HG03159 (cell line): ENCODE data around the gene GGNBP2.
"Not testable (repeated sequence)": the region's sequence is repeated elsewhere in the genome, so short reads cannot be mapped to it uniquely, and the experiment has no call there.

Experiments
- ATAC-seq: cut with Tn5 transposase; IDR thresholded peaks from one replicate; pipeline ENCODE4 v1.9.1; 2021; ENCODE audit warnings: mild to moderate bottlenecking, moderate library complexity; ENCODE audit not compliant: unreplicated experiment

The GGNBP2 gene

DNA sequence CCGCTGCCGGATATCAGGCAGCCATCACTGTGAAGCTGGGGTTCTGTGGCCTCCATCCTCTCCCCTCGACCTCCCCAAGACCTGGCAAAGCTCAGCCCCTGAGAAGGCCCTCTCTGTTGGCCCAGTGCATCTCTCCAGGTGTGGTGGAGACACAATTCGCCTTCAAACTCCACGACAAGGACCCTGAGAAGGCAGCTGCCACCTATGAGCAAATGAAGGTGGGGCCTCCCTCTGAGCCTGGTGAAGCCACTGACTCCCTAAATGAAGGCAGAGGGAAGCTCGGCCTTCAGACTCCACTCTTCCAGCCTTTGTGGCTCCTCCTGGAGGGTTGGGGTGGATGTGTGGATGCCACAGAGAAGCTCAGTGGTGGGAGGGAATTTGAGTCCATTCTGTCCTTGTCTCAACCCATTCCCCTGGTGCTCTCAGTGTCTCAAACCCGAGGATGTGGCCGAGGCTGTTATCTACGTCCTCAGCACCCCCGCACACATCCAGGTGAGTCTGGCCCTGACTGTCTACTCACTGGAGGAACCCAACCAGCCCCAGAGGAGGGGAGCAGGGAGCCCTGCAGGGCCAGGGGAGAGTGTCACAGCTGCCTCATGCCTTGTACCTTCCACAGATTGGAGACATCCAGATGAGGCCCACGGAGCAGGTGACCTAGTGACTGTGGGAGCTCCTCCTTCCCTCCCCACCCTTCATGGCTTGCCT lies 55.0 kb downstream of the GGNBP2 start:
- ATAC-seq = no peak

- no peak for ATAC-seq
Observed at GRCh38 chr17:36600465-36600864, 55.7 kb downstream of the GGNBP2 start.

DNA sequence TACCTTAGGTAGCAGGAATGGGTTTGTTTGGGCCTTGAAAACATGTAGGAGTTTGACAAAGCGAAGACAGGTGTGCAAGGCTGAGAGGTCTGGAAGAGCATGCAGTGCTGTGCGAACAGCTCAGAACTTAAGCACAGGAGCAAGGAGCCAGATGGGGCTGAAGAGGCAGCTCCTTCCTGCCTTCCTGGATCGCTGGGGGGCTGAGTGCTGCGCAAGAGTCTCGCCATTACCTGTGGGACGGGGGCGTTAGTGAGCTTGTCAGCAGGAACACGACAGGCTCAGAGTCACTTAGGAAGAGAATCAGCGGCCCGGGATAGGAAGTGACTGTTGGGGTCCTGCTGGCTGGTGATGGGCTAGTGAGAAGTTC lies 56.2 kb downstream of the GGNBP2 start:
- ATAC-seq = peak; percentile 3

- peak; percentile 75 for ATAC-seq
Observed at GRCh38 chr17:36601303-36602029, 56.7 kb downstream of the GGNBP2 start, which contains the start of gene MRM1. Gene MRM1 (plus strand): TSS chr17:36601583. CDS start chr17:36601811, 228 bp downstream.

- peak; percentile 19 for ATAC-seq
Observed at GRCh38 chr17:36602030-36602748, 57.5 kb downstream of the GGNBP2 start.

DNA sequence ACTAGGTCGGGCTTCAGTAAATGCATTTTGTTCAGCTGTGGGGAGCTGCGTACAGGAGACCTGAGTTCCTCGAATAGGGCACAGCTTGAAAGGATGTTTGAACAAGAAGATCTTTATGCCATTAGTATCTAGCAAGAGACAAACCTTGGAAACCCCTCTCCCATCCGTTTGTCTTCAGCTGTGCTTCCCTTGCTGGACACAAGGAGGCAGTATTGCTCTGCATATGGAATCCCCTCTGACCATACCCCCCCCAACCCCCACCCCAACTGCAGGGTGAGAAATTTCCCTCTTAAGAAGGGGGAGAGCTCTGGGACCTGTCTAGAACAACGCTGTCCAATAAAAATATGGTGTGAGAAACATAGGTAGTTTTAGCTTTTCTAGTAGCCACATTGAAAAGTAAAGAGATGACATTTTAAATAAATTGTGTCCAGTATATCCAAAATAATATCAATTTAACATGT lies 58.2 kb downstream of the GGNBP2 start:
- ATAC-seq = no peak

DNA sequence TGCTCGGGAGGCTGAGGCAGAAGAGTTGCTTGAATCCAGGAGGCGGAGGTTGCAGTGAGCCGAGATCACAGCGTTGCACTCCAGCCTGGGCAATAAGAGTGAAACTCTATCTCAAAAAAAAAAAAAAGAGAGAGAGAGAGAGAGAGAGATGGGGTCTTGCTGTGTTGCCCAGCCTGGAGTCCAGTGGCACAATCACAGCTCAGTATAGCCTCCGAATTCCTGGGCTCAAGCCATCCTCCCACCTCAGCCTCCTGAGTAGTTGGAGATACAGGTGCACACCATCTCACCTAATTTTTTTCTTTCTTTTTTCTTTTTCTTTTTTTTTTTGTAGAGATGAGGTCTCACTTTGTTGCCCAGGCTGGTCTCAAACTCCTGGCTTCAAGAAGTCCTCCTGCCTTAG lies 60.3 kb downstream of the GGNBP2 start:
- ATAC-seq = not testable (repeated sequence)

DNA sequence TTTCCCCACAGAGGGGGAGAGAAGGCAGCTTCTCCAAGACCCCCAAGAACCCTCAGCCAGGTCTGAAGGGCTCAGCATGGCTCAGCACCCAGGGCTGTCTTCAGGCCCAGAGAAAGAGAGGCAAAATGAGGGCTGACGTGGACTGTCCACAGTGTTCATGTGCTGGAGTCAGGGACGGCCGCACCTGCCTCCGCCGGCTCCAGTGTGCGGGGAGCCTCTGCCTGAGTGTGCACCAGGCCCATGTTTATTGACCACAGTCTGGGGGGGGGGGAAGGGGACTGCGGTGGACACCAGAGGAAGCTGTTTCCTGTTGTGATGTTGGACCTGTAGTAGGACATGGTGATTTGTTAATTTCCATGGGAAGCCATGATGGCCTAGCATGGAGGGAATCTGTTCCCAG lies 63.6 kb downstream of the GGNBP2 start:
- ATAC-seq = no peak

GRCh38 chr17:36608794-36609497 lies 64.2 kb downstream of the GGNBP2 start:
- no peak for ATAC-seq

DNA sequence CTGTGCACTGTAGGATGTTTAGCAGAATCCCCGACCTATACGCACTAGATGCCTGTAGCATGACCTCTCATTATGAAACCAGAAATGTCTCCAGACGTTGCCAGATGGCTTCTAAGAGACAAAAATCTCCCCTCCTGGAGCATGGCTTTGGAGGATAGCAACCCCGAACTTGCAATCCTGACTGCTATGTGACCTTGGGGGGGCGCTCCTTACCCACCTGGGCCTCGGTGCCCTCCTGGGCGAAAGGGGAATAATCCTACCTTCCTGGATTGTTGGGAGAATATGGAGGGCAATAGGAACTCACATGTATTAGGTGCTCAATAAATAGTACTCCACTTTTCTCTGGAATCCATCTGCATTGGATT lies 64.8 kb downstream of the GGNBP2 start:
- ATAC-seq = no peak

DNA sequence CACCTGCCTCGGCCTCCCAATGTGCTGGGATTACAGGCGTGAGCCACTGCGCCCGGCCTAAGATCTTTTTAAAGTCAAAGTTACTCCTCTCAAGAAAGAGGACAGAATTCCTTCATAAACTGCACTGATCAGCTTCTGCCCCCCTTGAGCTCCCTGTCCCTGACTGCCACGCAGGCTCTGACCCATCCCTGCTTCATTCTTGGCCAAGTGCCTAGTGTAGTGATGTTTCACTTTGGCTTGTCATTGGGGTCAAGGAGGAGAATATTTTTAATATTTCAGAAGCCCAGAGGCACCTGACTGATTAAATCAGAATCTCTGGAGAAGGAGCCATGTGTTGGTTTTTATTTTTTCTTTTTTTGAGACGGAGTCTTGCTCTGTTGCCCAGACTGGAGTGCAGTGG lies 65.8 kb downstream of the GGNBP2 start:
- no peak for ATAC-seq

- ATAC-seq = no peak
Observed at GRCh38 chr17:36611345-36612072, 66.8 kb downstream of the GGNBP2 start.

GRCh38 chr17:36612323-36612722 lies 67.6 kb downstream of the GGNBP2 start:
- ATAC-seq = no peak

DNA sequence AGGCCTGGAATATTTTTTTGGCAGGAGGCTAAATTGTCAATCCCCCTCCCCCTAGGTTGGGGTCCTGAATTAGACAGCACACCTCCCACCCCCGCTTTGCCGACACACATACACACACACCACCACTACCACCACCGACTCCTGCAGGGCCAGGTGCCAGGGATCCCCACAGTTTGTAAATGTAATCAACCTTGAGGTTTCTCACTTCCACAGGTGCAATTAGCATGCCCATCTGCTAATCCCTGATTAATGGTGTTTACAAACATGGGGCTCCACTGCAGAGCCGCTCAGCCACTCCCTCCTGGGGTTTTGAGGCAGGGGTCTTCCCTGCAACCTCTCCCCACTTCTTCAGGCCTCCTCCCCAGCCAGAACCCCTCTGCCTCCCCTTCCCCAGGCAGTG lies 68.4 kb downstream of the GGNBP2 start:
- ATAC-seq = no peak

DNA sequence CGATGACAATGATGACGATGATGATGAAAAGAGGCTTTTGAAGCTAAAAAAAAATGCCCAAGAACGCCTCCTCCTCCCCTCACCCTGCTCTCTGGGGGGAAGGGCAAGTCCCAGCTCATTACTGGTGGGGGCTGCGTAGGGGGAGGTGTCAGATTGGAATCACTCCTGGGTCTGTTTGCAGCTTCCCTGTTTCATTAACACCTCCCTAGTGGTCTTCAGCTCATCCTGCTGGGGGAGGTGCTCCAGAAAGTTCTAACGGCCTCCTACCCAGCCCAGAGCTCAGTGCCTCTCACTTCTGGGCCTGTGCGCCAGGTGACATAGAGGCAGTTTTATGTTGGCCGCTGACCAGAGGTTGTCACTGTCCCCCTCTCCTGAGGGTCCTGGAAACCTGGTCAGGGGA lies 69.4 kb downstream of the GGNBP2 start:
- no peak for ATAC-seq

GRCh38 chr17:36614933-36615332 lies 70.2 kb downstream of the GGNBP2 start:
- no peak for ATAC-seq

DNA sequence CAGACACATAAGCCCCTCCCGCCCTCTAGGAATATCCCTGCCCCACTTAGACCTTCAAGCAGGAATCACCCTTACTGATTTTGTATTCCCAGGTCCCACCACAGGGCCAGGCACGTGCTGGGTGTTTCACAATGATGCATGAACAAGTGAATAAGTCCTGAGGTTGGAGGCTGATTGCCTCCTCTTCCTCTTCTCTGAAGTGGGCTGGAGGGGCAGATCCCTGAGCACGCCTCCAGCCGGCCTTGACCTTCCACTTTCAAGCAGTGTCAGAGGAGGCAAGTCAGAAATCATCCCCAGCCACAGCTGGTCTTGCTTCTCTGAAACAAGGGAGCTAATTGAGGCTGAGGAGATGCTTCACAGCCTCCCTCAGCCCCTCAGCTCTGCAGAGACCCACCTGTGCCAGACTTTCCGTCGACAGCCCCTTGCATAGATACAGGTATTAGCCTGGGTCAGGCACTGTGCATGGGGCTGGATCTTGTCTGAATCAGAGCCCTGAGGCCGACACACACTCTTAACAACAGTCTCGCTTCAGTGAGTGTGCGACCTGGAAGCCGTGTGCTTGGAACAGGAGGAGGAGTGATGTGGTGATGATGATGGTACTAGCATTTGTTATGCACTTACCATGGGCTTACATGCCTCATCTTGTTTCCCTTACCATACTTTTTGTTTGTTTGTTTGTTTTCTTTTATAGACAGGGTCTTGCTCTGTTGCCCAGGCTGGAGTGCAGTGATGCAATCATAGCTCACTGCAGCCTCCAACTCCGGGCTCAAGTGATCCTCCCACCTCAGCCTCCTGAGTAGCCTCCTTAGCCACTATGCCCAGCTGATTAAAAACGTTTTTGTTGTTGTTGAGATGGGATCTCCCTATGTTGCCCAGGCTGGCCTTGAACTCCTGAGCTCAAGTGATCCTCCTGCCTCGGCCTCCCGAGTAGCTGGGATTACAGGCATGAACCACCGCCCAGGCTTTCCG lies 71.6 kb downstream of the GGNBP2 start:
- no peak for ATAC-seq

DNA sequence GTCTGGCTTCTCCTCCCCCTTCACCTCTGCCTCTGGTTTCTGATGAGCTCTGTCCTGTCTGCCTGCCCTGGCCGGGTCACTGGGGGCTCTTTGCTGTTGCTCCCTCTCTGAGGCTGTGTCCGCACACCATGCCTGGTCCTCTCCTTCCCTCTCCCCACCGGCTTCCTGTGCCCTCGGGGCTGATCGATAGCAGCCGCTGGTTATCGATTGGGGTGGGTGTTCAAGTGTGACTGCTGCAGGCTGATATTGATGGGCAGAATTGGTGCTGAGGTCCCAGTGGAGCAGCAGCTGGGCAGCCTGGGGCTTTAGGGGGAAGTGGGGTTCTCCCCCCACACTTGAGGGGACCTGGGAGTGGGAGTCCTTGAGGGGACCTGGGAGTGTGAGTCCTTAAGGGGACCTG lies 73.1 kb downstream of the GGNBP2 start:
- ATAC-seq = no peak

DNA sequence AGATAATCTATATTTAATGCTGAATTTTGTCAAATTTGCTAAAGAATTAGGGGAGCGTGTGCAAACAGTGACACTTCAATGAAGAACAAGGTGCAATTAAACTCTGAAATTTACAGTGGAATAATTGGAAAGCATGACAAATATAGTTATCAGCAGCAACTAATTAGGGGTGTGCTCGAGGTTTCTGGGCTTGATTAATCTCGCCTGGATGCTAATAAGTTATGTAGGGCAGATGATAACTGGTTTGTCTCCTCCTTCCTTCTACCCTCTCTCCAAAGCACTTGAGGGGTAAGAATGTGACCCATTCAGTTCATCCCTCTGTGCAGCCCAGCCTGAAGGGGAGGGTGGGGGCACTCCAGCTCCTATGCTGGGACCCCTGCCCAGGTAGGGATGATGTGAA lies 78.6 kb downstream of the GGNBP2 start:
- no peak for ATAC-seq
